ENCODE results near the gene PACS1. TPM values are rescaled to one million over a fixed set of nuclear protein-coding genes. Genes with fewer than 3 reads are reported as not detected.

Gene PACS1
- total RNA-seq, 3 donors from 2014 or later: 43.4 to 46.3 (median 44.8) TPM

Other genes with a start within 250 kb of the PACS1 start
- gene SNX32, start 236.3 kb upstream of the PACS1 start, total RNA-seq: 1 to 10 TPM in 1 of 3 donors, under 1 TPM in 2; 0.52 to 1.4 (median 0.56) TPM
- 1,000 to 10,000 TPM in 1 of 3 donors, 100 to 1,000 TPM in 2; 944 to 1,135 (median 977) TPM for gene CFL1, start 212.1 kb upstream of the PACS1 start, total RNA-seq
- gene MUS81, start 209.8 kb upstream of the PACS1 start, total RNA-seq: 10 to 100 TPM; 60.8 to 72.9 (median 60.8) TPM
- 1 to 10 TPM; 1.0 to 2.9 (median 2.0) TPM for gene EFEMP2, start 197.5 kb upstream of the PACS1 start, total RNA-seq
- 10 to 100 TPM in 2 of 3 donors, 1 to 10 TPM in 1; 8.4 to 12.3 (median 11.2) TPM for gene CTSW, start 190.4 kb upstream of the PACS1 start, total RNA-seq
- gene FIBP, start 181.8 kb upstream of the PACS1 start, total RNA-seq: 10 to 100 TPM; 72.8 to 86.1 (median 83.9) TPM
- gene CCDC85B, start 179.6 kb upstream of the PACS1 start, total RNA-seq: 100 to 1,000 TPM in 1 of 3 donors, 10 to 100 TPM in 2; 77.8 to 116 (median 95.6) TPM
- gene FOSL1, start 169.9 kb upstream of the PACS1 start, total RNA-seq: 10 to 100 TPM; 75.6 to 77.2 (median 76.9) TPM
- 10 to 100 TPM; 13.9 to 15.4 (median 14.0) TPM for gene C11orf68, start 151.2 kb upstream of the PACS1 start, total RNA-seq
- 100 to 1,000 TPM in 2 of 3 donors, 10 to 100 TPM in 1; 96.1 to 118 (median 106) TPM for gene DRAP1, start 150.8 kb upstream of the PACS1 start, total RNA-seq
- gene TSGA10IP, start 124.8 kb upstream of the PACS1 start, total RNA-seq: not detected
- gene SART1, start 108.5 kb upstream of the PACS1 start, total RNA-seq: 100 to 1,000 TPM in 2 of 3 donors, 10 to 100 TPM in 1; 90.8 to 105 (median 100) TPM
- gene EIF1AD, start 68.1 kb upstream of the PACS1 start, total RNA-seq: 10 to 100 TPM; 71.4 to 76.9 (median 76.0) TPM
- gene BANF1, start 67.8 kb upstream of the PACS1 start, total RNA-seq: 100 to 1,000 TPM; 286 to 337 (median 326) TPM
- gene CST6, start 58.3 kb upstream of the PACS1 start, total RNA-seq: 1 to 10 TPM in 1 of 3 donors, under 1 TPM in 2; 0.38 to 1.0 (median 0.45) TPM
- gene CATSPER1, start 43.8 kb upstream of the PACS1 start, total RNA-seq: not detected
- not detected for gene GAL3ST3, start 21.1 kb upstream of the PACS1 start, total RNA-seq
- 100 to 1,000 TPM; 368 to 384 (median 376) TPM for gene SF3B2, start 17.9 kb upstream of the PACS1 start, total RNA-seq
- 10 to 100 TPM; 86.3 to 92.2 (median 89.2) TPM for gene KLC2, start 187.4 kb downstream of the PACS1 start, total RNA-seq
- gene RAB1B, start 198.4 kb downstream of the PACS1 start, total RNA-seq: 100 to 1,000 TPM; 118 to 125 (median 120) TPM
- 1 to 10 TPM; 1.4 to 1.8 (median 1.7) TPM for gene CNIH2, start 207.9 kb downstream of the PACS1 start, total RNA-seq
- gene YIF1A, start 218.9 kb downstream of the PACS1 start, total RNA-seq: 100 to 1,000 TPM; 154 to 170 (median 159) TPM
- gene TMEM151A, start 221.6 kb downstream of the PACS1 start, total RNA-seq: under 1 TPM in 1 of 3 donors, not detected in 2; 0.11 TPM
- 1 to 10 TPM in 1 of 3 donors, under 1 TPM in 2; 0.65 to 1.5 (median 0.82) TPM for gene CD248, start 246.8 kb downstream of the PACS1 start, total RNA-seq